Mesenchymal stem cell (in vitro differentiated cells and primary cell): ENCODE results near the gene IGFL3.
"Not testable (repeated sequence)": the region's sequence is repeated elsewhere in the genome, so short reads cannot be mapped to it uniquely, and the experiment has no call there.

Source experiments
- DNase-seq: peaks from one replicate; pipeline ENCODE4 v3.0.0-alpha.2; 2013
- H2AFZ ChIP-seq: one replicate; pipeline ENCODE4 v1.6.1; 2013; ENCODE audit warnings: low read depth, mild to moderate bottlenecking, control low read depth, inconsistent platforms, low read length, moderate library complexity
- H2AK5ac ChIP-seq: 2 replicates; pipeline ENCODE4 v1.6.1; 2013; ENCODE audit warnings: low read length, moderate library complexity, mild to moderate bottlenecking, inconsistent platforms; ENCODE audit not compliant: severe bottlenecking
- H2BK120ac ChIP-seq: one replicate; pipeline ENCODE4 v1.6.1; 2013; ENCODE audit warnings: low read depth, mild to moderate bottlenecking, inconsistent platforms, low read length, moderate library complexity
- H2BK12ac ChIP-seq, 2 experiments: one replicate each; pipeline ENCODE4 v1.6.1; 2013; ENCODE audit warnings: inconsistent platforms in 2 of 2, low read length in 2 of 2, mild to moderate bottlenecking in 2 of 2, moderate library complexity in 2 of 2, control low read depth in 1 of 2
- H2BK15ac ChIP-seq: one replicate; pipeline ENCODE4 v1.6.1; 2013; ENCODE audit warnings: mild to moderate bottlenecking, low read depth, inconsistent platforms; ENCODE audit not compliant: poor library complexity, severe bottlenecking
- H2BK5ac ChIP-seq: 2 replicates; pipeline ENCODE4 v1.6.1; 2013; ENCODE audit warnings: low read depth, mild to moderate bottlenecking, low read length, control low read depth, inconsistent platforms; ENCODE audit not compliant: poor library complexity, severe bottlenecking
- H3K14ac ChIP-seq, 2 experiments: one replicate each; pipeline ENCODE4 v1.6.1; 2013; ENCODE audit warnings: inconsistent platforms in 2 of 2, low read length in 2 of 2, control low read depth in 1 of 2, mild to moderate bottlenecking in 1 of 2, moderate library complexity in 1 of 2
- H3K18ac ChIP-seq, 2 experiments: one replicate each; pipeline ENCODE4 v1.6.1; 2013; ENCODE audit warnings: inconsistent platforms in 2 of 2, low read length in 2 of 2, control low read depth in 1 of 2, low read depth in 1 of 2, mild to moderate bottlenecking in 1 of 2
- H3K23ac ChIP-seq, 2 experiments: one replicate each; pipeline ENCODE4 v1.6.1; 2013; ENCODE audit warnings: inconsistent platforms in 2 of 2, low read length in 2 of 2, mild to moderate bottlenecking in 2 of 2, moderate library complexity in 2 of 2, control low read depth in 1 of 2
- H3K27ac ChIP-seq: 2 replicates; pipeline ENCODE4 v1.5.1; 2013; ENCODE audit warnings: mild to moderate bottlenecking, moderate library complexity, low read length, control low read depth, inconsistent platforms; ENCODE audit not compliant: poor library complexity, severe bottlenecking
- H3K27me3 ChIP-seq, 2 experiments: 2 replicates each; pipeline versions ENCODE4 v1.6.1 to v1.7.0; 2013; ENCODE audit warnings: low read length in 2 of 2, mild to moderate bottlenecking in 2 of 2, moderate library complexity in 2 of 2, control low read depth in 1 of 2, inconsistent platforms in 1 of 2; ENCODE audit not compliant: control insufficient read depth in 1 of 2, insufficient read depth in 1 of 2
- H3K36me3 ChIP-seq, 2 experiments: 2 replicates each; pipeline versions ENCODE4 v1.6.1 to v1.7.0; 2013; ENCODE audit warnings: low read length in 2 of 2, control low read depth in 1 of 2, inconsistent platforms in 1 of 2, low read depth in 1 of 2, mild to moderate bottlenecking in 1 of 2; ENCODE audit not compliant: insufficient read depth in 2 of 2, control insufficient read depth in 1 of 2
- H3K4ac ChIP-seq, 2 experiments: one replicate each; pipeline ENCODE4 v1.6.1; 2013; ENCODE audit warnings: inconsistent platforms in 2 of 2, low read length in 2 of 2, mild to moderate bottlenecking in 2 of 2, moderate library complexity in 2 of 2, control low read depth in 1 of 2, low read depth in 1 of 2
- H3K4me1 ChIP-seq: 2 replicates; pipeline ENCODE4 v1.6.1; 2013; ENCODE audit warnings: low read depth, low read length, control low read depth; ENCODE audit not compliant: control insufficient read depth, insufficient read depth
- H3K4me2 ChIP-seq: 2 replicates; pipeline ENCODE4 v1.6.1; 2013; ENCODE audit warnings: low read length, mild to moderate bottlenecking, inconsistent platforms; ENCODE audit not compliant: poor library complexity, severe bottlenecking
- H3K4me3 ChIP-seq, 2 experiments: 2 replicates each; pipeline versions ENCODE4 v1.5.1 to v1.7.0; 2013; ENCODE audit warnings: low read length in 2 of 2, mild to moderate bottlenecking in 2 of 2, control low read depth in 1 of 2, low read depth in 1 of 2; ENCODE audit not compliant: insufficient read depth in 1 of 2
- H3K79me1 ChIP-seq: replicated peaks from 2 replicates; pipeline ENCODE4 v1.6.1; 2013; ENCODE audit warnings: mild to moderate bottlenecking, control low read depth, low read length, inconsistent platforms; ENCODE audit not compliant: poor library complexity, severe bottlenecking
- H3K9ac ChIP-seq: 2 replicates; pipeline ENCODE4 v1.7.0; 2013; ENCODE audit warnings: mild to moderate bottlenecking, low read length, moderate library complexity
- H3K9me3 ChIP-seq: 2 replicates; pipeline ENCODE4 v1.7.0; 2013; ENCODE audit warnings: mild to moderate bottlenecking, low read length; ENCODE audit not compliant: control insufficient read depth
- H4K8ac ChIP-seq: one replicate; pipeline ENCODE4 v1.6.1; 2013; ENCODE audit warnings: inconsistent platforms, mild to moderate bottlenecking, low read length, moderate library complexity
- H4K91ac ChIP-seq: one replicate; pipeline ENCODE4 v1.6.1; 2013; ENCODE audit warnings: mild to moderate bottlenecking, low read length, inconsistent platforms
- WGBS: methylation state at CpG from one replicate; pipeline ENCODE4 v1.1.7; 2013; ENCODE audit warnings: mixed read lengths; 5-methylcytosine and 5-hydroxymethylcytosine counted together

The IGFL3 gene

GRCh38 chr19:46078573-46079332 is 45.7 kb downstream of the IGFL3 start:
- H3K36me3 ChIP-seq, H3K23ac ChIP-seq, H4K8ac ChIP-seq, H3K27ac ChIP-seq, H2BK15ac ChIP-seq, H3K18ac ChIP-seq, H3K4me2 ChIP-seq, H2BK120ac ChIP-seq, H2BK12ac ChIP-seq, H3K4ac ChIP-seq, H3K14ac ChIP-seq, H2AFZ ChIP-seq, H3K79me1 ChIP-seq, H4K91ac ChIP-seq, H3K9me3 ChIP-seq: not testable (repeated sequence)
- peak overlapping the region in 1 of 2 experiments; percentile 54 for H3K4me3 ChIP-seq
- H2AK5ac ChIP-seq, result peak overlapping the region; percentile 98
- H3K27me3 ChIP-seq, result peaks cover 15 to 72% of the 10 kb centered on the region in 2 experiments
- peak overlapping the region; percentile 51 for H2BK5ac ChIP-seq
- peaks cover 18% of the 10 kb centered on the region for H3K4me1 ChIP-seq
- 65% methylated on average over 30 of the region's 71 CpGs for WGBS
- peak; percentile 58 for DNase-seq
- H3K9ac ChIP-seq, result peak overlapping the region; percentile 13

- Histone ChIP-seq H3K9me3 (no peaks in the 10 kb centered on the region), H3K27me3 (peaks cover 15 to 64% of the 10 kb centered on the region in 2 experiments), H3K4me1 (peaks cover 20% of the 10 kb centered on the region), H2BK5ac (no peak overlapping the region), H3K27ac (no peak overlapping the region), H2AFZ (no peak overlapping the region), H2AK5ac (no peak overlapping the region), H3K4me3 (no peak overlapping the region), H3K9ac (no peak overlapping the region), H3K4me2 (no peak overlapping the region), H2BK12ac (no peak overlapping the region), H3K18ac (no peak overlapping the region), H3K79me1 (no peaks in the 10 kb centered on the region), H3K14ac (no peak overlapping the region), H3K4ac (no peak overlapping the region), H2BK15ac (no peak overlapping the region), H2BK120ac (no peak overlapping the region), H3K23ac (no peak overlapping the region), H3K36me3 (no peaks in the 10 kb centered on the region), H4K8ac (no peak overlapping the region), H4K91ac (no peak overlapping the region)
- DNase-seq, result no peak
- 14% methylated on average over 1 of the region's 6 CpGs for WGBS
These were observed 46.7 kb downstream of the IGFL3 start for GRCh38 chr19:46077815-46078167.

GRCh38 chr19:46076951-46077814 is 47.3 kb downstream of the IGFL3 start:
- Histone ChIP-seq H2BK120ac (no peak overlapping the region), H3K4me1 (peaks cover 19% of the 10 kb centered on the region), H3K9ac (peak overlapping the region; percentile 58), H2BK15ac (no peak overlapping the region), H2AK5ac (no peak overlapping the region), H3K79me1 (no peaks in the 10 kb centered on the region), H3K14ac (no peak overlapping the region), H2BK12ac (peak overlapping the region in 1 of 2 experiments; percentile 60), H2BK5ac (no peak overlapping the region), H3K27me3 (peaks cover 21 to 58% of the 10 kb centered on the region in 2 experiments), H3K9me3 (no peaks in the 10 kb centered on the region), H4K8ac (no peak overlapping the region), H3K4me2 (peak overlapping the region; percentile 92), H3K36me3 (no peaks in the 10 kb centered on the region), H3K4me3 (peak overlapping the region; percentile 55 to 73), H3K23ac (no peak overlapping the region), H3K27ac (no peak overlapping the region), H2AFZ (peak overlapping the region; percentile 76), H3K18ac (no peak overlapping the region), H4K91ac (no peak overlapping the region), H3K4ac (no peak overlapping the region)
- WGBS, result 3% methylated on average over 47 of the region's 50 CpGs
- DNase-seq, result peak; percentile 87
